Ascending aorta (tissue), 2 donors: Measurements from ENCODE around the gene NSUN3. TPM values are rescaled to one million over a fixed set of nuclear protein-coding genes. Genes with fewer than 3 reads are reported as not detected.
"Not testable (repeated sequence)": the region's sequence is repeated elsewhere in the genome, so short reads cannot be mapped to it uniquely, and the experiment has no call there.

Experiments used
- DNase-seq, 2 donors: peaks; one replicate each; pipeline ENCODE4 v3.0.0-alpha.2; 2019; ENCODE audit warnings: low spot score in 2 of 2
- H3K27ac ChIP-seq, 2 donors: fragments of 200-600 bp; sonication (generic); one replicate each; pipeline ENCODE4 v1.5.1; 2016 to 2017; ENCODE audit warnings: mild to moderate bottlenecking in 1 of 2
- H3K27me3 ChIP-seq: fragments of 200-600 bp; sonication (generic); one replicate; pipeline ENCODE4 v1.5.1; 2017
- H3K36me3 ChIP-seq, 2 donors: fragments of 200-600 bp; sonication (generic); one replicate each; pipeline ENCODE4 v1.5.1; 2016
- H3K4me1 ChIP-seq, 2 donors: fragments of 200-600 bp; sonication (generic); one replicate each; pipeline ENCODE4 v1.5.1; 2016 to 2017; ENCODE audit warnings: mild to moderate bottlenecking in 1 of 2
- H3K4me3 ChIP-seq, 2 donors: fragments of 200-600 bp; sonication (generic); one replicate each; pipeline ENCODE4 v1.5.1; 2016 to 2017; ENCODE audit warnings: mild to moderate bottlenecking in 1 of 2
- H3K9me3 ChIP-seq, 2 donors: fragments of 200-600 bp; sonication (generic); one replicate each; pipeline ENCODE4 v1.5.1; 2016
- intact Hi-C: fragments of 100-400 bp; cut with DNase I; formaldehyde crosslinking; loops from one replicate; pipeline ENCODE4 v1.15.1; 2023
- total RNA-seq: library from RNA; depleted of rRNA; stranded (reverse); fragments of >200 nt; gene quantifications from one replicate; pipeline ENCODE4 v1.1.0, GENCODE V29; 2016
- TF ChIP-seq, protein P1 (sequence below), 3 experiments: fragments of 200-600 bp in 2 of 3; fragments of 450-650 bp in 1 of 3; sonication (generic) in 2 of 3; IDR thresholded peaks; one replicate each; pipeline ENCODE4 v1.5.1; 2016 to 2019; ENCODE audit warnings: antibody characterized with exemption in 3 of 3, mild to moderate bottlenecking in 1 of 3, moderate library complexity in 1 of 3

Gene NSUN3
- total RNA-seq, 1 donor from 2014 or later = 17.1 TPM

GRCh38 chr3:94070341-94070911 lies 7.6 kb downstream of the NSUN3 start:
- intact Hi-C loops = no loop called here
- Histone ChIP-seq H3K27ac (no peak overlapping the region), H3K36me3 (peaks cover 7 to 21% of the 10 kb centered on the region in 2 donors), H3K27me3 (no peaks in the 10 kb centered on the region), H3K4me1 (peaks cover 0 to 4% of the 10 kb centered on the region in 2 donors), H3K4me3 (no peak overlapping the region), H3K9me3 (no peaks in the 10 kb centered on the region)
- DNase-seq = no peak
- TF ChIP-seq, protein P1, sequence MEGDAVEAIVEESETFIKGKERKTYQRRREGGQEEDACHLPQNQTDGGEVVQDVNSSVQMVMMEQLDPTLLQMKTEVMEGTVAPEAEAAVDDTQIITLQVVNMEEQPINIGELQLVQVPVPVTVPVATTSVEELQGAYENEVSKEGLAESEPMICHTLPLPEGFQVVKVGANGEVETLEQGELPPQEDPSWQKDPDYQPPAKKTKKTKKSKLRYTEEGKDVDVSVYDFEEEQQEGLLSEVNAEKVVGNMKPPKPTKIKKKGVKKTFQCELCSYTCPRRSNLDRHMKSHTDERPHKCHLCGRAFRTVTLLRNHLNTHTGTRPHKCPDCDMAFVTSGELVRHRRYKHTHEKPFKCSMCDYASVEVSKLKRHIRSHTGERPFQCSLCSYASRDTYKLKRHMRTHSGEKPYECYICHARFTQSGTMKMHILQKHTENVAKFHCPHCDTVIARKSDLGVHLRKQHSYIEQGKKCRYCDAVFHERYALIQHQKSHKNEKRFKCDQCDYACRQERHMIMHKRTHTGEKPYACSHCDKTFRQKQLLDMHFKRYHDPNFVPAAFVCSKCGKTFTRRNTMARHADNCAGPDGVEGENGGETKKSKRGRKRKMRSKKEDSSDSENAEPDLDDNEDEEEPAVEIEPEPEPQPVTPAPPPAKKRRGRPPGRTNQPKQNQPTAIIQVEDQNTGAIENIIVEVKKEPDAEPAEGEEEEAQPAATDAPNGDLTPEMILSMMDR (IDR thresholded peaks at IDR 0.05) = no peak

GRCh38 chr3:94071713-94072284 lies 8.9 kb downstream of the NSUN3 start:
- Histone ChIP-seq H3K27me3 (no peaks in the 10 kb centered on the region), H3K27ac (no peak overlapping the region), H3K36me3 (peaks cover 7 to 26% of the 10 kb centered on the region in 2 donors), H3K4me3 (no peak overlapping the region), H3K9me3 (no peaks in the 10 kb centered on the region), H3K4me1 (peaks cover 0 to 4% of the 10 kb centered on the region in 2 donors)
- intact Hi-C loops = no loop called here
- TF ChIP-seq, protein P1 (IDR thresholded peaks at IDR 0.05) = no peak
- no peak for DNase-seq

DNA sequence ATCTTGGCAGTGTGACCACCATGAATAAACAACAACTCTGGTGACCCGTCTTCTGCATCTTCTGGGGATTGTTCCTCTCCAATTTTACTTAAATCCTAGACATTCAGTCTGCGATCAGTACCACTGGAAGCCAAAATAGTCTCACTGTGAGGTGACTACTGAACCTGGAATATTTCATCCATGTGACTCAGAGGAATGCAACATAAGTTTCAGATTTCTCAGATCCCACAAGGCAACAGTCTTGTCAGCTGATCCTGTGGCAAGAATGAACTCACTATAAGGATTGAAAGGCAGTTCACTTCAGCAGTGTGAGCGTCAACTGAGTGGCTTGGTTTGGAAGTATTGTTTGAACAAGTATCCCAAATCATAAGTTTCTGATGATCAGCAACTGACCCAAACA lies 13.2 kb downstream of the NSUN3 start:
- Histone ChIP-seq H3K9me3 (no peaks in the 10 kb centered on the region), H3K4me3 (no peak overlapping the region), H3K36me3 (peaks cover 7 to 22% of the 10 kb centered on the region in 2 donors), H3K4me1 (no peaks in the 10 kb centered on the region), H3K27me3 (no peaks in the 10 kb centered on the region), H3K27ac (no peak overlapping the region)
- no peak for DNase-seq
- TF ChIP-seq, protein P1 (IDR thresholded peaks at IDR 0.05) = no peak
- intact Hi-C loops = no loop called here

GRCh38 chr3:94080552-94080951 lies 17.7 kb downstream of the NSUN3 start:
- DNase-seq, H3K27me3 ChIP-seq, intact Hi-C loops, H3K27ac ChIP-seq, H3K4me3 ChIP-seq, H3K9me3 ChIP-seq, H3K4me1 ChIP-seq: not testable (repeated sequence)
- H3K36me3 ChIP-seq = peaks cover 5 to 19% of the 10 kb centered on the region in 2 donors

GRCh38 chr3:94081884-94082283 lies 19.0 kb downstream of the NSUN3 start:
- TF ChIP-seq, protein P1 (IDR thresholded peaks at IDR 0.05) = no peak
- Histone ChIP-seq H3K4me1 (no peaks in the 10 kb centered on the region), H3K27me3 (no peaks in the 10 kb centered on the region), H3K9me3 (no peaks in the 10 kb centered on the region), H3K27ac (no peak overlapping the region), H3K4me3 (no peak overlapping the region), H3K36me3 (peaks cover 9 to 16% of the 10 kb centered on the region in 2 donors)
- DNase-seq = no peak
- intact Hi-C loops = no loop called here

- TF ChIP-seq, protein P1 (IDR thresholded peaks at IDR 0.05) = no peak
- H3K4me1 ChIP-seq = no peaks in the 10 kb centered on the region
- no peak overlapping the region for H3K4me3 ChIP-seq
- H3K36me3 ChIP-seq = peaks cover 9 to 16% of the 10 kb centered on the region in 2 donors
- intact Hi-C loops = no loop called here
- H3K9me3 ChIP-seq = no peaks in the 10 kb centered on the region
- no peak overlapping the region for H3K27ac ChIP-seq
- H3K27me3 ChIP-seq = no peaks in the 10 kb centered on the region
- no peak for DNase-seq
Measured at GRCh38 chr3:94082391-94082937, 19.6 kb downstream of the NSUN3 start.
